Measurements from ENCODE around the gene HECW1.

The HECW1 gene

DNA sequence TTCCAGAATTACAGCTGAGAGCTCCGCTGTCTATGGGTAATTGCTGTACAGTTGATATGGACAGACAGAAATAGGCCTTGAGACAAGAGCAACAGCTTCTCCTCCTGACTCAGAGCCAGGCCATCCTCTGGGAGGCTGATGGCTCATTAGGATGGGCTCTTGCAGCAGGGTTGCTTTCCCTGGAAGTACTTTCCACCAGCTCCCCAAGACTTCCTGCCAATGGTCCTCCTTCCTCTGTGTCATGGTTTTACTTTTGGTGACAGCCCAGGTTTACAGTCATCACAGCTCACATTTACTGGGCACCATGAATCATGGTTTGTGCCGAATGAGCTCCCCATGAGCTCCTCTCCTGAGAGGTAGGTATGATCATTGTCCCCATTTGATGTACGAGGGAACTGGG lies 131.8 kb downstream of the HECW1 start:
- peak; percentile 58 for DNase-seq (ENCODE audit: low read depth)
- TF ChIP-seq, protein P1, sequence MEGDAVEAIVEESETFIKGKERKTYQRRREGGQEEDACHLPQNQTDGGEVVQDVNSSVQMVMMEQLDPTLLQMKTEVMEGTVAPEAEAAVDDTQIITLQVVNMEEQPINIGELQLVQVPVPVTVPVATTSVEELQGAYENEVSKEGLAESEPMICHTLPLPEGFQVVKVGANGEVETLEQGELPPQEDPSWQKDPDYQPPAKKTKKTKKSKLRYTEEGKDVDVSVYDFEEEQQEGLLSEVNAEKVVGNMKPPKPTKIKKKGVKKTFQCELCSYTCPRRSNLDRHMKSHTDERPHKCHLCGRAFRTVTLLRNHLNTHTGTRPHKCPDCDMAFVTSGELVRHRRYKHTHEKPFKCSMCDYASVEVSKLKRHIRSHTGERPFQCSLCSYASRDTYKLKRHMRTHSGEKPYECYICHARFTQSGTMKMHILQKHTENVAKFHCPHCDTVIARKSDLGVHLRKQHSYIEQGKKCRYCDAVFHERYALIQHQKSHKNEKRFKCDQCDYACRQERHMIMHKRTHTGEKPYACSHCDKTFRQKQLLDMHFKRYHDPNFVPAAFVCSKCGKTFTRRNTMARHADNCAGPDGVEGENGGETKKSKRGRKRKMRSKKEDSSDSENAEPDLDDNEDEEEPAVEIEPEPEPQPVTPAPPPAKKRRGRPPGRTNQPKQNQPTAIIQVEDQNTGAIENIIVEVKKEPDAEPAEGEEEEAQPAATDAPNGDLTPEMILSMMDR (conservative IDR thresholded peaks at IDR 0.05; ENCODE audit: control insufficient read depth, insufficient read depth, low read depth, low read length): no peak
- no peak overlapping the region for H3K4me3 ChIP-seq (ENCODE audit: control insufficient read depth, low read depth, low read length)

DNA sequence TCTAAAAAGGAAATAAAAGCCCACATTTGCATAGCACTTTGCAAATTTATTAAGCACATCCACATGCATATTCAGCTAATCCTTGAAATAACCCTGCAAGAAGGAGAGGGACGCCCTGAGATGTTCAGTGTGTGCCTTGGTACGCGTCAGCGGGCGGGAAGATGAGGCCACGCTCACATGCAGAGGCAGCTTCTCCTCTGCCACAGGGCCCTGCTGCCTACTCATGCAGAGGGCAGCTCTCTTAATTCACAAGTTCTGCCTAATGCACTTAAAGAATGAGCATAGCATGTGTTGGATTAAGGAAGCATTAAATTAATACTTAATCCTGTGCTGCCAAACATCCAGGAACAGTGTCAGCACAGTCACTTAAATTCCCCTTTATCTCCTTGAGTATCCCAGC lies 132.3 kb downstream of the HECW1 start:
- no peak for DNase-seq (ENCODE audit: low read depth)
- H3K4me3 ChIP-seq (ENCODE audit: control insufficient read depth, low read depth, low read length): no peak overlapping the region
- TF ChIP-seq, protein P1 (conservative IDR thresholded peaks at IDR 0.05; ENCODE audit: control insufficient read depth, insufficient read depth, low read depth, low read length): no peak

DNA sequence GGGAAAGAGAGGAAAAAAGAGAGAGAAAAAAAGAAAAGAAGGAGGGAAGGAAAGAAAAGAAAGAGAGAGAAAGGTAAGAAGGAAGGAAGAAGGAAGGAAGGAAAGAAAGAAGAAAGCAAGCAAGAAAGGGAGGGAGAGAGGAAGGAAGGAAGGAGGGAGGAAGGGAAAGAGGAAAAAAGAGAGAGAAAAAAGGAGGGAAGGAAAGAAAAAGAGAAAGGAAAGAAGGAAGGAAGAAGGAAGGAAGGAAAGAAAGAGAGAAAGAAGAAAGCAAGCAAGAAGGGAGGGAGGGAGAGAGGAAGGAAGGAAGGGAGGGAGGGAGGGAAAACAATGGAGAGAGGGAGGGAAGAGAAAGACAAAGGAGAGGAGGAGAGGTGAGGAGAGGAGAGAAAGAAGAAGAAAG lies 135.3 kb downstream of the HECW1 start:
- TF ChIP-seq, protein P1 (conservative IDR thresholded peaks at IDR 0.05; ENCODE audit: control insufficient read depth, insufficient read depth, low read depth, low read length): no peak
- DNase-seq (ENCODE audit: low read depth): no peak
- no peak overlapping the region for H3K4me3 ChIP-seq (ENCODE audit: control insufficient read depth, low read depth, low read length)

DNA sequence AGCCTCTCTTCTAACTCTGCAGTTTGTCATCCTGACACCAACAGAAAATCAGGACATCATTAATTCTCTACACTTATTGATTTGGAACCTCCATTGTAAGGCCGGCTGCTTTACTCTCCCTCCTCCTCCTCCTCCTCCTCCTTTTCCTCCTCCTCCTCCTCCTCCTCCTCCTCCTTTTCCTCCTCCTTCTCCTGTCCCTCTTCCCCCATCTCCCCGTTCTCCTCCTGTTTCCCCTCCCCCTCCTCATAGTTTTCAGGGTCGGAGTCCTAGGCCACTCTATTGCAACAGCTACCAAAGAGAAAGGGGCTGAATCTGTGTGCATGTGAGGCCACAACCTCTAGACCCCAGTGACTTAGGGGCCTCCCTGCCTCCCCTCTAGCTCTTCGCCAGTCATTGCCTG lies 136.1 kb downstream of the HECW1 start:
- H3K4me3 ChIP-seq (ENCODE audit: control insufficient read depth, low read depth, low read length): peak overlapping the region; percentile 37
- DNase-seq (ENCODE audit: low read depth): no peak
- TF ChIP-seq, protein P1 (conservative IDR thresholded peaks at IDR 0.05; ENCODE audit: control insufficient read depth, insufficient read depth, low read depth, low read length): no peak

DNA sequence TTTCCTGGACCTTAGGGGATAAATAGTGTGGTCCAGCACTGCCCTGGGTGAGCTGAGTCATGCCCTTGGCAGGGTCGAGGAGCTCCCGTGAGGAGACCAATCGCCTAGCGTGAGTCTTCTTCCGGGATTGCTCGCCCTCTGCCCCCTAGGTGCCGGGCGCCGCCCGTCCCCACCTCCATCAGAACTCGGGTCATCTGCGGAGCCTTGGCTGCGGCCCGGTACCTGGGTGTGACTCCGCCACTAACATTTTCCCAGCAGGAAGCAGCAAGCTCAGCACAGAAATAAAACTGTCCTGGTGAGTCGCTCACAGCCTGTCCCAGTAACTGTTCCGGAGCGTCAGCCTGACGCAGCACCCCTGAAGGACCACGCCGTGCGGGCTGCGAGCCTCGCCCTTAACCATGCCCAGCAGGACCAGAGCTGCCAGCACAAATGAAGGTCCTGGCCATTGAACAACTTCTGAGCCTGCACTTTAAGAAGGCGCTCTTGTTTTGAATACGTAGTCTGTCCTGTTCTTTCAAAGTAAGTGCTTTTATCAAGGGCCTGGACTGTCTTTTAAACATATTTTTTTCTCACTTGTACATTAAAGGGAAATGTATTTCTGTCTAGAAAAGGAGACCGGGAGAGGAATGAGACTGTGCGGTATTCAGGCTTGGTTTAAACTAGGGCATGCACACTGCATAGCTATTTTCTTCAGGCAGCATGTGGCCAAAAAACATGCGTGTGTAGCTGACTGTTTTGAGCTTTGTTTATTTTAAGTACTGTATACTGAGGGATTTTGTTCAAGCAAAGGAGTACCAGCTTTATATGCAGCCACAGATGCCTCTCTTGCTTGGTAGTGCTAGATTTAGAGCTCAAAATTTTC lies 136.7 kb downstream of the HECW1 start:
- H3K4me3 ChIP-seq (ENCODE audit: control insufficient read depth, low read depth, low read length): peak overlapping the region; percentile 37

DNA sequence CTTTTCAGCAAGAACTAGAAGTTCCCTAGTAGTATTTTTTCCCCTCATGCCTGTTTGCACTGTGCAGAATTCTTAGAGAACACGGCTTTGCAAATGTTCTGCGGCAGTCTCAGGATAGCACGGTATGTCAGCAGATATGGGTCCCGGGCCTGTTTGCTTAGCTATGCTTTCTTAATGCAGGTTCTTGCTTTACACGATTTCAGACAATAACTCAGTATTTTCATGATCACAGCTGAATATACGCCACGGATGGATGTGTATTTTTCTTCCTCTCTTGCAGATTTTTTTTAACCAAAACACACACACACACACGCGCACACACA lies 137.3 kb downstream of the HECW1 start:
- H3K4me3 ChIP-seq (ENCODE audit: control insufficient read depth, low read depth, low read length): peak overlapping the region; percentile 37
- TF ChIP-seq, protein P1 (conservative IDR thresholded peaks at IDR 0.05; ENCODE audit: control insufficient read depth, insufficient read depth, low read depth, low read length): no peak
- DNase-seq (ENCODE audit: low read depth): no peak

More for the DNA sequence above, 136.7 kb downstream of the HECW1 start:
- TF ChIP-seq, protein P1 (conservative IDR thresholded peaks at IDR 0.05; ENCODE audit: control insufficient read depth, insufficient read depth, low read depth, low read length): no peak
- peak; percentile 77 for DNase-seq (ENCODE audit: low read depth)

All from fibroblast of mammary gland (primary cell).